GM18519 (cell line): Measurements from ENCODE around the gene POGLUT3.
A peak's percentile ranks its signal among the peaks of the same experiment; 100 is the strongest.

Experiments used
- ATAC-seq: cut with Tn5 transposase; IDR thresholded peaks from one replicate; pipeline ENCODE4 v1.9.1; 2021; ENCODE audit warnings: mild to moderate bottlenecking, moderate library complexity; ENCODE audit not compliant: unreplicated experiment, low FRiP score

The POGLUT3 gene

DNA sequence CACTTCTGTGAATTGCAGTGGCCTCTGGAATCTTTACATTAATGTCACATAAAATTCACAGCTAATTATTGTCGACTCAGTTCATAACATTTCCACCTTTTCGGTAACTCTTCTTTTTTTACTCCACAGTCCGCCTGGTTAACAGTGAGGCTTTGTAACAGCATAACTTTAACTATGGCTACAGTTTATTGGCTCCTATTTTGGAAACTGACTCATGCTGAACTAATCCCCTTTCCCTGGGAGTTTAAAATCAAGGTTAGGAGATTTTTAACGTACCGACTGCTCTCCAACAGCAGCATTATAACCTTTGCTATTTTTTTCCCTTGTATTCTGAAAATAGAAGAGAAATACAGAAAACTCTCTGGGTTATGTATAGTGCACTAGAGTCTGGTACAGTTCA is 3.2 kb upstream of the POGLUT3 start:
- ATAC-seq, result no peak

DNA sequence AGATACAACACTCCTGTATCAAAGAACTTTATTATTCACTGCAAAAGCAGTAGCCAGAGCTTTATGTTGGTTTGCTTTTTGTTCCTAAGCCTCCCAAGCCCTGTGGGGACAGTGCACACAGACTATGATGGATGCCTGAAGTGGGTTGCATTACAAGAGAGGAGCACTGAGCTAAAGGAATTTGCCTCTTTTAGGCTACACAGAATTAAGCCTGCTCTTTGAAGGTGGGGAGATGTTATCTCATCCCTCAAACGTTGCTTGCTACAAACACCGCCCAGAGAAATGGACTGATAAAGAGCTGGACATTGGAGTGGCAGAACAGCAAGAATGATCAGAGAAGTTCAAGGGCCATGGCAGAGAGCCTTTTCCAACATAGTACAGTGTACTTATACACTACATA is 2.5 kb upstream of the POGLUT3 start:
- no peak for ATAC-seq

DNA sequence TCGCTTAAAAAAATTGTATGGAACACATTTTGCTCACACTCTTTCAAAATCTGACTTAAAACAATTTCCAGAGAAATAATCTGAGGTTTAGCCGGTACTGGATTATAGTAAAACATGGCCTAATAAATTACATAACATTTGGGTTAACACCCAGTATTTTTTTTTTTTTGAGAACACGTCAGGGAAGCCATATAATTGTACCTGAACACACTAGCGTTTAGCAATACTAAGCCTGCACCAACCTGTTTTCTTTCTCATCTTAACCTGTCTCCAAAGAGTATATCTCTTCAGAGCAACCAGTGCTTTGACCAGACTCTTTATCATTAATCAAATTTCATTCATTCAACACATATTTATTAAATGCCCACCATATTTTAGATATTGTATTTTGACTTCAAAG is 2.0 kb upstream of the POGLUT3 start:
- ATAC-seq, result no peak

DNA sequence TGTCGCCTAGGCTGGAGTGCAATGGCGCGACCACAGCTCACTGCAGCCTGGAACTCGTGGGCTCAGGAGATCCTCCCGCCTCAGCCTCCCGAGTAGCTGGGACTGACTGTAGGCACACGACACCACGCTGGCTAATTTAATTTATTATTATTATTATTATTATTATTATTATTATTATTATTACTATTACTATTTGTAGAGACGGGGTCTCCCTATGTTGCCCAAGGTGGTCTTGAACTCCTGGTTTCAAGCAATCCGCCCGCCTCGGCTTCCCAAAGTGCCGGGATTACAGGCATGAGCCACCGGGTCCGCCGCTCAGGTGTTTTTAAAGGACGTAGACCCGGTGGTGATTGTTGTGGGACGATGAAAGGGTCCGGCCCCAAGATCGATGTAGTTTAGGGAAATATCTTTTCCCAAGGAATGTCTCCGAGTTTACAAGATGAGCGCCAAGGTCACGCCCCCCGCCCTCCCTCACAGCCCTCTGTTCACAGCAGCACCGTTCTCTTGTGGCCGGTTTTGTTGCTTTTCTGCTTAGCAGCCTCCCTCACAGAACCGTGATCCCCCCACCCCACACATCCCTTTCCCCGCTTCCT is 728 bp upstream of the POGLUT3 start:
- ATAC-seq, result no peak

DNA sequence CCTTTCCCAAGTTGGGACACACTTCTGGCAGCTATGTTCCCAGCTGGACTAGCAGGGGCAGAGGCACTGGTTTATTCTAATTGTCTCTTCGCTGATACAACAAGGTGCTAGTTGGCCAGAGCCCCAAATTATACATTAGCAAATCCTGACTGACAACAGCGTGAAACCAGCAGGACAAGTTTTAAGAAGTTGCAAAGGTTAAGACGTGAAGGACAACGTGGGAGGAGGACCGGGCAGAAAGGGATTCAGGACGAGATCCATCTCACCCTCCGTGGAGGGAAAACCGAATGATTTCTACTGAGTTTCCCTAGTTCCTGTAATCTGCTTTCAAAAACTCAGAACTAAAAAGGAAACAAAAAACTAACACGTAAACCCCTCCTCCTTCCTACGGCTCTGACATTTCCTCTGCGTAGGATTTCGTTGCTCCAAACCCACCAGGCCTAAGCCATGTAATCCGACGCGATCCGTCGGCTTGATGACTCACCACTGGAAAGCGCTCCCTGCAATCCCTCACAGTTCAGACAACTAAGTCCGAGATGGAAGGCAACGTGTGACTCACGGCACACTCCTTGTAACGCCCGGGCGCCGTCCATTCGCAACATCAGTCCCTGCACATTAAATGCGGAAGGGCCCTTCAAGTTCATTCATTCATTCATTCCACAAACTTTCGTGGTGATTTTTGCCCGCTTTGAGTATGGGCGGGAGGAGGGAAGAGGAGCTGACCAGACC is 703 bp downstream of the POGLUT3 start:
- peak; percentile 31 for ATAC-seq

DNA sequence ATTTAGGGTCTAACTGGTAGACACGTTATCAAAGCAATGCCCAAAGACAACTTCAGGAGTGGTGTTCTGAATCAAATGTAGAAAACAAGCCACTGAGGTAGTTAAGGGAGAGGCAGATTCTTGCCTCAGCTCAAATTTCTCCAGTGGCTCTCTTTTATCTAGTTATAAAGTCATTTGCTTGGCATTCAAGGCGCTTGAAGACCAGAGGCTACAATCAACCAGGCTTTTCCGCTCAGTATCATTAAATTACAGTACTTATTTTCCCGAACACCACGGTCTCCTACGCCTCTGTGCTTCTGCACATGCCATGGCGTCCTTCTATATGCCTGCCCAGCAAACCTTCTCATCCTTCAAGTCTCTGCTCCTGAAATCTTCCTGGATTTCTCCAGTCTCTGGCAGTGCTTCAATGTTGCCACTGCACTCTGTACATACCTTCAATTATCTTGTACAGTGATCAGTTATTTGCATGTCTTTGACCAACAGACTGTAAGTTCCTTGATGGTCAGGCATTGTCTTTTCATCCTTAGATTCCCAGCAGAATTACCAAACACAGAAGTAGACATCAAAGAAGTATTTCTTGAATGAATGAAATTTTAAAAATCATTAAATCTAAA is 1.4 kb downstream of the POGLUT3 start:
- no peak for ATAC-seq

DNA sequence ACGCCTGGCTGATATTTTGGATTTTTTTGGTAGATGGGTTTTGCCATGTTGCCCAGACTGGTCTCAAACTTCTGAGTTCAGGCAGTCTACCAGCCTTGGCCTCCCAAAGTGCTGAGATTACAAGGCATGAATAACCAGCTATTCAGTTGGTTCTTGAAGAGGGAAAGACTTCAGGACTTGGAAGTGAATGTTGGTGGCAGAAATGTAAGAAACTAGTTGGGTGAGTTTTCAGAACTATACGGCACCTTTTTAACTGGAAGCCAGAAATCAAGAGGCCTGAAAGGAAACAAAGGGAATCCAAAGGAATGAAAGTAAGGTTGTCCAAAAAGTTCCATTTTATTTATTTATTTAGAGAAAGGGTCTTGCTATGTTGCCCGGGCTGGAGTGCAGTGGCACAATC is 2.9 kb downstream of the POGLUT3 start:
- ATAC-seq, result no peak

DNA sequence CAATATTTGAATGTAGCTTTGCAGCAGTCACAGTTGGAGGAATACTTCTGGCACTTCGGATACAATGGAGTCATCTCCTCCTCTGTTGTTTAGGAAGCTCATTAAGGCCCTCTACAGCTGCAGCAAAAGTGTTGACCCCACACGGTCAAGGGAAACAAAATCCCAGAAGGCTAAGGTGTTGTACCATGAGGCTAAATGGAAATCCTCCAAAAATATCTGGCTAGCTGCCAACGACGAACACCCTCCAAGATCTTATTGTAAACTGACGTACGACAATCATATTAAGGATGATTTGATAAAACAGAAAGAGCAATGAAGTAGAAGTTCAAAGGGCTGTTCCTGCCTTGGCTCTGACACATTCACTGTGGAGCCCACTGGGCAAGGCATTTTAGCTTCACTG is 4.0 kb downstream of the POGLUT3 start:
- no peak for ATAC-seq

DNA sequence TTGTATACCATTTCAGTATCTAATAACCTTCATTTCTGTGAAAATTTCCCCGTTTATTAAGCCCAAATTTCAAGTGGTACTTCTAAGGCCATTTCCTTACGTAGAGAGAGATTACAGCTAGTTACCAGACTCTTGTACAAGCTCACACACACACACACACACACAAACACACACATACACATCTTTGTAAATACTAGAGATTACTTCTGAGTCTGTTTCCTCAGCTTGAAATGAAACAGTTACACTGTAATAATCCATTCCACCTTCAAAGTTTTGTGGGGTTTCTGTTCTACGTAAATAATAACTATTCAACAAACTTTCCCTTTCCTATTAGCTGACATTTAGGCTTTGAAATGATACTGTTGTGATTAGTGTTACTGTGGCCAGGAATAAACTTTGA is 6.2 kb downstream of the POGLUT3 start:
- no peak for ATAC-seq

DNA sequence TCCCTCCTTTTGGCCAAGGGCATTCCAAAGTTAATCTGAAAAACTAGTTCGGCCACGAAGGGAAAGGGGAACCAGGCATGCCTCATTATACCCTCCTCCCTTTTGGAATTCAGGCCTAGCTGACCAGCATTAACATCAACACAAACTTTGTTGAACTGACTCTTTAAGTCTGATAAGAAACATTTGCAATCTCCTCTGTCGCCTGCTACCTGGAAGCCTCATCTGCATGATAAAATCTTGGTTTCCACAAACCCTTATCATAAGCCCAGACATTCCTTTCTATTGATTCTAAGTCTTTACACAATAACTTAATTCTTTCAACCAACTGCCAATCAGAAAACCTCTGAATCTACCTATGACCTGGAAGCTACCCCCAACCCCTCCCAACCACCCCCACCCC is 11.4 kb downstream of the POGLUT3 start:
- no peak for ATAC-seq

DNA sequence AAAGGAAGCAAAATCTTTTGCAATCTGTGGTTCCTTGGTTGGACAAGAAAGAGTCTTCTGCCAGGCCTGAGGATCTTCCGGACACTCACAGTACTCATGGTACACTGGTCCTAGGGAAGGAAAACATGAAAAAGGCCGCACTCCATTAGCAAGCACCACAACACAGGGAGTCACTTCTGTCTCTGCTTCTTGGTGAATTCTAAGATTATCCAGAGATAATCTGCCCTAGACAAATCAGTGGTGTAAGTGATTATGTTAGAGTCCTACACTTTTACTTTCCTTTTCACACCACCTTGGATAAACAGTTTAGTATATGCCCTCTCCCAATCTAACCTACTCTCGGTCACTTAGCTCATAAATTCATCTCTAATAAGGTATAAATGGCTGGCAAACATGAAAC is 11.9 kb downstream of the POGLUT3 start:
- no peak for ATAC-seq

DNA sequence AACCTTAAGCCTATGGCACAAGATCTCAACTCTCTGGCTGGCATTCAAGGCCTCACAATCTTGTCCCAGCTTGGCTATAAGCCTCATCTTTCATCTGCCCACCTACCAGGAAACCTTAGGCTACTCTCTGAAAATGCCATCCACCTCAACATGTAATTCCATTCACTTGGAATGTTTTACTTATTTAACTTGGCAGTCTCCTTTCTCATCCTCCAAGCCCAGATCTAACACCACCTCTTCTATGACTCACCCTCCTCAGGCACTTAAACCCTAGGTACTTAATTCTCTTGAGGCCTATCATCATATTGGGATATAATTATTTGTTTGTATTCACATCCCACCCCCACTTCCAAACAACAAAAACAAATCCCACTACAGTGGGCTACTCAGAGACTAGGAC is 15.0 kb downstream of the POGLUT3 start:
- no peak for ATAC-seq

DNA sequence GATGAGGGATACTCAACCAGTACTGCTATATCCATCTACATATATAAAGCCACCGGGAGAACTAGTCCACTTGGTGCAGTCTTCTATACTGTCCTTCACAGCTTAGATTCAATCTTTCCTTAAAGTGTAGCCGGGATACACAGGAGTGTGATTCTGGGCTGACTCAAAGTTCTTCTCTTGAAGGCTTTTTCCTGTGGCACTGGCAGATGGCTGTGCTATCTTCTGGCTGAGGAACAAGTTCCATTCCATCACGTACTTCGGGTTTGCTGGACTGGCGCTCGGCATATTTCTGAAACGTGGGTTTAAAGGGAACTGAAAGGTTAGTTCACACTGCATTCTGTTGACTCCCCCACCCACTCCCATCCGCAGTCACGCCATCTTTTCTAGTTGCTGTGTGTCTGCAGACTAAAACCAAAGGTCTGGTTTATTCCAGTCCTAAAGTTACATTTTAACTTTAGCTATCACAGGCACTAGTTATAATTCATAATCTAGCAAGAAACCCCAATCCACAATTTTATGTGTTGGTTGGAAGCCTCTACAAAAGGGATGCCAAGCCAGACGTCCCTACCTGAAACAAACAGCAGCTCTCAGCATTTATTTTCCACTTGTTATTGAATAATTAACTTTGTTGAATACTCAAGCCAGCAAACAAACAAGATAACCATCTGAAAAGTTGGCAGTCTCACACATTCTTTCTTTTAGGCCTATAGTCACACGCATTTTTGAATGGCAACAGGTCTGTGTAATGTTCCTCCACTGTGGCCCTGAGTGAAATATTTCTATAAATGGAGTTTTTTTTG is 23.3 kb downstream of the POGLUT3 start:
- ATAC-seq, result no peak

DNA sequence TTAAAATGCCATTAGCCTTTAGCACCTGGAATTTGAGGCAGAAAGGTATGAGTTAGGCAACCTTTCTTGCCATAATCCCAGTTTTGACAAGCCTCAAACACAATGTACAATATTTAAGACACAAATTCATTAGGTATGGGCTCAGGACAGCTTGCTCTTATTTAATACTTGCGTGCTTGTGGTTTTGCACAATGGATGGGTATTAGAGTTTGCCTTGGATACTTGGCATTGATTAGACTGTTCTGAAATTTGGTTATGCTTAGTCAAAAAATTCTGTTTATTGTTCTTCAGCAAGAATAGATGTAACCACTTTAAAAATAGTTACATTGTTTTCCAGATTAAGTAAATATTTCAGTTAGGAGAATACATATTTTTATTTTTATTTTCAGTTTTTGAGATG is 25.5 kb downstream of the POGLUT3 start:
- no peak for ATAC-seq

DNA sequence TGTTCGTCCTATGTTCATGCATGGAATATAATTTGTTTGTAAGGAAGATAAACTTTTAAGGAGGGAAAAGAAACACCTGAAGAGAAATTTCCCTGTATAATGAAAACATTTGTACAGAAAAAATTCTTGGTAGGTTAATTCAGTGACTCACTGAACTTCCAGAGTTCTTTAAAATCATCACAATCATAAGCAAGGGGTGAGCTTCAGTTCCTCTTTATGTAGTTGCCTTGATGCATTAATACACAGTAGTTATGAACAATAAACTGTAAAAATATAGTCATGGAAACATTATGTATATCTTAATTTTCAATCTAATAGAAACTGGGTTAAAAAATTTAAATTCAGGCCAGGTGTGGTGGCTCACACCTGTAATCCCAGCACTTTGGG is 29.7 kb downstream of the POGLUT3 start:
- ATAC-seq, result no peak

DNA sequence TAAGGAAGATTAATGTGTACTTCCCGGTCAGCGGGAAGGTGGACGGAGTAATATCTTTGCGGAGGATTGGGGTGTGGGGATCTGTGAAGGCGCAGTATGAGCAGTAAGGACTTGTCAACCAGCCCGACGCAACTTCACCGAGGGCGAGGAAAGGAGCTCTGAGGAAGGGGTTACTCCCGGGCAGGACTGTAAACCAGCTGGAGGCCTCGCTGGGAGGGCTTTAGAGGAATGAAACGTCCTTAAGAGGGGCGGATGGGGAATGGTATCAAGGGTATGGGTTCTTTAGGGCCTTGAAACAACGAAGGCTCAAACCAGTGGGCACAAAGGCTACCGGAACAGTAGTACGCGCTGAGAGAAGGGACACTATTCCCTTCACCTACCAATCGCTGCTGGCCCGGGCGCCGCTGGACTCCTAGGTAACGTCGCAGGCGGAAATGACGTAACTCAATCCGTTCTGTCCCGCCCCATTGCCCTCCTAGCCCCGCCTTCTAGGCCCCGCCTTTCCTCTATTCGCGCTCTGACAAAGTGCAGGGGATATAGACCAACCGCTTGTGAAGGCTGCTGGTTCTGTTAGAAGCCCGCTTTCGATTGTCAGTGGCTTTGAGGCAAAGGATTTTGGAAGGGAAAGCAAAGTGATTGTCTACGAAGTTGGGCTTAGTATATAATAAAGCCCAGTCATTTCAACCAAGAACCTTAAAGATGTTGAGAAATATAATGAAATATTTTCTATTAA is 30.9 kb downstream of the POGLUT3 start, which contains the start of gene C11orf65:
Gene C11orf65 (minus strand): TSS at position 439 of the 733 bp plus-strand sequence. CDS start 5,970 bp downstream, outside the sequence.
- ATAC-seq, result peak; percentile 97

DNA sequence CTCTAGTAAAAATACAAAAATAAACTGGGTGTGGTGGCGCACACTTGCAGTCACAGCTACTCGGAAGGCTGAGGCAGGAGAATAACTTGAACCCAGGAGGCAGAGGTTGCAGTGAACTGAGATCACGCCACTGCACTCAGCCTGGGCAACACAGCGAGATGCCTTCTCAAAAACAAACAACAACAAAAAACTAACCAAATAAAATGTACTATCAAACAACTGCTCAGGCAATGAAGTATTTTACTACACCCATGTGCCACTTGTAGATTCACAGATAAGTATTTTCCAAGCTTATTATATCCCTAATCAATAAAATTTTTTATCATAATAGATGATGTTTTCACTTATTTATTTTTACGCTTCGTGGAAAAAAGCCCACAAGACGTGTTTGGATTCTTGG is 31.8 kb downstream of the POGLUT3 start:
- ATAC-seq, result no peak

DNA sequence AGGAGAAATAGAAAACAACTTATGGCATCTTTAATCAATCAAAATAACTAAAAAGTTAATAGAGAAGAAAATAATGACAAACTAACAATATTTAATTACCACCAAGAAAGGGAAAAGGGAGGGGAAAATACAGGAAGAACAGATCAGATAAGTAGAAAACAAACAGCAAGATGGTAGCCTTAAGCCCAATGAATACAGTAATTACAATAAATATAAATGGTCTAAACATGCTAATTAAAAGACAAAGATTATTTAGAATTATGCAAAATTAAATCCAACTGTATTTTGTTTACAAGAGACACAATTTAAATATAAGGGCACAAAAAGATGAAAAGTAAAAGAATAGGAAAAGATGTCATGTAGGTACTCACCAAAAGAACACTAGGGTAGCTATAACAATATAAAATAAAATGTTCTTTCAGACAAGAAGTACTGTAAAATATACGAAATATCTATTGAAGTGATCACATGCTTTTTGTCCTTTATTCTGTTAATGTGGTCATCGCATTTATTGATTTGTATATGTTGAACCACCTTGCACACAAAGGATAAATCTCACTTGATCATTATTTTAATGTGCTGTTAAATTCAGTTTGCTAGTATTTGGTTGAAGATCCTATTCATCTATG is 44.9 kb downstream of the POGLUT3 start:
- no peak for ATAC-seq
